ENCODE data around the gene DERL2.

GRCh38 chr17:5437721-5438317 is 48.2 kb downstream of the DERL2 start:
- TF ChIP-seq EZH2 (IDR thresholded peaks at IDR 0.05; ENCODE audit: borderline replicate concordance, low read length): no peak
- TF ChIP-seq CTCF (IDR thresholded peaks at IDR 0.05; ENCODE audit: low read length): no peak

Measured in OCI-LY1 (cell line).